ENCODE results near the gene RUSC2. TPM values are rescaled to one million over a fixed set of nuclear protein-coding genes. Genes with fewer than 3 reads are reported as not detected.

RUSC2 gene
- total and polyA plus RNA-seq, 10 of the 15 experiments (the other 5 are each of a cell fraction or from before 2014, with no cell fraction given), result not detected

DNA sequence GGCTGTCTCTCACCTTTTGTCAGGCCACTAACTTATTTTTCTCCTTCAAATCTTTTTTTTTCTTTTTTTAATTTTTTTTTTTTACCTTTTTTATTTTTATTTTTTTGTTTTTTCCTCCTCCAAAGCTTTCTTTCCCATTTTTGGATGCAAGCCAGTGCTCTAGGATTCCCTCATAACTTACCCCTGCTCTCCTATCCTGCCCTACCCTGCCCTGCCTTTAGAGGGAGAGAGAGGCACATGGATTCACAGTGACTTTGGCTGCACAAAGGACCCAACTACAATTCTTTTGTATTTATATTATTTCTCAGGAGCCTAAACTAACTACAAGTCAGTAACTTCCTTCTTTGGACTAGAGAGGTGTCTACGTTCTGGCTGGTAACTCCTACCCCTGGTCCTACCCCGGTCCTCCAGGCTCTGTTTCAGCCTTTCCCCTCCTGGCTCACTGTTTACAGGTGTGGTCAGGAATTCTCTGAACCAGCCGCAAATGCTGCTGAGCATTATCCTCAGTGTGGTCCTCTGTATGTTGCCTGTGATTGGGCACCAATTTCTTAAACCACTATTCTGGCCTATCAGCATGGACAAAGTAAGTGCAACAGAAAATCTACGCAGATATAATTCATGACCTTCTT lies 8.4 kb upstream of the RUSC2 start:
- Histone ChIP-seq H3K4me2 (ENCODE audit: control insufficient read depth, insufficient read depth) (no peak overlapping the region), H3K9me3 (replicated peaks; ENCODE audit: control insufficient read depth, insufficient read depth, low read length) (no peaks in the 10 kb centered on the region), H3K36me3 (ENCODE audit: control insufficient read depth in 2 of 2, insufficient read depth in 2 of 2, low read length in 1 of 2) (no peaks in the 10 kb centered on the region), H3K27me3 (replicated peaks in 1 of 2; ENCODE audit: control insufficient read depth in 2 of 2, insufficient read depth in 2 of 2, low read length in 1 of 2) (no peaks in the 10 kb centered on the region), H2AFZ (ENCODE audit: control insufficient read depth, low read depth, low read length) (no peak overlapping the region), H3K9ac (ENCODE audit: control insufficient read depth, insufficient read depth, low read length) (no peak overlapping the region), H4K20me1 (ENCODE audit: control insufficient read depth, insufficient read depth) (no peaks in the 10 kb centered on the region), H3K4me3 (no peak overlapping the region), H3K79me2 (ENCODE audit: control insufficient read depth, insufficient read depth, low read length) (no peaks in the 10 kb centered on the region), H3K27ac (ENCODE audit: control insufficient read depth, insufficient read depth) (no peak overlapping the region), H3K4me1 (ENCODE audit: control insufficient read depth, insufficient read depth, low read length) (no peaks in the 10 kb centered on the region)
- peak; percentile 69 for FAIRE-seq
- in situ Hi-C loops (cut with MboI) (no loop called here), intact Hi-C loops (cut with micrococcal nuclease; ENCODE audit: unreplicated experiment) (no loop called here)
- WGBS (ENCODE audit: insufficient coverage, insufficient replicate concordance, low lambda C conversion rate, missing lambda C conversion rate), result 35% methylated on average over 4 of the region's 4 CpGs
- ChIA-PET CTCF (interaction anchor here (0.8 kb wide), 1 partner anchor 49 kb away, joined by 3 read pairs; no protein-coding TSS in a partner anchor), RAD21 (ENCODE audit: unreplicated experiment) (no interaction called here), SMC1A (ENCODE audit: uncharacterized antibody, unreplicated experiment) (interaction anchor here (1.6 kb wide), 1 partner anchor 72 kb away, joined by 6 read pairs; no protein-coding TSS in a partner anchor), POLR2A (no interaction called here)
- TF ChIP-seq POLR2AphosphoS2 (IDR thresholded peaks at IDR 0.05; ENCODE audit: low read depth, low read length) (no peak), YY1 (IDR thresholded peaks at IDR 0.05; ENCODE audit: low read depth, low read length) (0 out of 2 replicates have a peak, but pooled peaks have one; percentile 11), MXI1 (IDR thresholded peaks at IDR 0.05; ENCODE audit: low read depth, low read length) (no peak), SMC3 (IDR thresholded peaks at IDR 0.05; ENCODE audit: borderline replicate concordance, low read length) (peak; percentile 37; the same call in 1 of the 2 replicates), RAD21 (IDR thresholded peaks at IDR 0.05; ENCODE audit: insufficient read depth, low read depth, low read length) (peak; percentile 72)
- TF ChIP-seq, protein P1, sequence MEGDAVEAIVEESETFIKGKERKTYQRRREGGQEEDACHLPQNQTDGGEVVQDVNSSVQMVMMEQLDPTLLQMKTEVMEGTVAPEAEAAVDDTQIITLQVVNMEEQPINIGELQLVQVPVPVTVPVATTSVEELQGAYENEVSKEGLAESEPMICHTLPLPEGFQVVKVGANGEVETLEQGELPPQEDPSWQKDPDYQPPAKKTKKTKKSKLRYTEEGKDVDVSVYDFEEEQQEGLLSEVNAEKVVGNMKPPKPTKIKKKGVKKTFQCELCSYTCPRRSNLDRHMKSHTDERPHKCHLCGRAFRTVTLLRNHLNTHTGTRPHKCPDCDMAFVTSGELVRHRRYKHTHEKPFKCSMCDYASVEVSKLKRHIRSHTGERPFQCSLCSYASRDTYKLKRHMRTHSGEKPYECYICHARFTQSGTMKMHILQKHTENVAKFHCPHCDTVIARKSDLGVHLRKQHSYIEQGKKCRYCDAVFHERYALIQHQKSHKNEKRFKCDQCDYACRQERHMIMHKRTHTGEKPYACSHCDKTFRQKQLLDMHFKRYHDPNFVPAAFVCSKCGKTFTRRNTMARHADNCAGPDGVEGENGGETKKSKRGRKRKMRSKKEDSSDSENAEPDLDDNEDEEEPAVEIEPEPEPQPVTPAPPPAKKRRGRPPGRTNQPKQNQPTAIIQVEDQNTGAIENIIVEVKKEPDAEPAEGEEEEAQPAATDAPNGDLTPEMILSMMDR (IDR thresholded peaks at IDR 0.05 in 2 of 3, conservative IDR thresholded peaks at IDR 0.05 in 1 of 3; ENCODE audit: control insufficient read depth in 2 of 3, extremely low read depth in 1 of 3, insufficient read depth in 1 of 3, low read depth in 3 of 3, low read length in 3 of 3), result peak; percentile 57 to 69 (median 64); a peak in 5 of 6 replicates
- DNase-seq (ENCODE audit: low read depth, low spot score), result no peak
- ATAC-seq, result peak; percentile 75
- no TSS peak for BruUV-seq (replicated peaks)
